GM12892 (cell line): Measurements from ENCODE around the gene C12orf75.

Source experiments
- DNase-seq: peaks from one replicate; pipeline ENCODE4 v3.0.0; 2011; ENCODE audit not compliant: insufficient read length
- FAIRE-seq: peaks from 2 replicates; lab custom pipeline; 2011; peaks lifted over from hg19 to GRCh38; lab: Jason Lieb, UNC
- POLR2A ChIP-seq: IDR thresholded peaks from 2 replicates; pipeline ENCODE4 v1.6.1; 2011; ENCODE audit warnings: low read depth, low read length, control low read depth
- POLR2AphosphoS5 ChIP-seq: IDR thresholded peaks from 2 replicates; pipeline ENCODE4 v1.6.1; 2011; ENCODE audit warnings: low read depth, low read length, control low read depth
- TAF1 ChIP-seq: IDR thresholded peaks from 2 replicates; pipeline ENCODE4 v1.6.1; 2011; ENCODE audit warnings: low read depth, mild to moderate bottlenecking, control low read depth, low read length, borderline replicate concordance

Gene C12orf75

GRCh38 chr12:105418229-105418628 is 87.7 kb downstream of the C12orf75 start:
- TF ChIP-seq POLR2A (no peak), POLR2AphosphoS5 (no peak), TAF1 (no peak)
- no peak for FAIRE-seq
- no peak for DNase-seq

GRCh38 chr12:105418821-105419291 is 88.4 kb downstream of the C12orf75 start:
- TF ChIP-seq POLR2A (no peak), POLR2AphosphoS5 (no peak)
- FAIRE-seq (no peak), DNase-seq (no peak)

GRCh38 chr12:105419606-105420005 is 89.1 kb downstream of the C12orf75 start:
- TF ChIP-seq POLR2A (no peak), POLR2AphosphoS5 (no peak), TAF1 (no peak)
- DNase-seq = no peak
- FAIRE-seq = no peak

GRCh38 chr12:105420046-105420445 is 89.6 kb downstream of the C12orf75 start:
- TF ChIP-seq POLR2AphosphoS5 (no peak), POLR2A (no peak), TAF1 (no peak)
- FAIRE-seq (no peak), DNase-seq (no peak)

- FAIRE-seq = peak; percentile 87
Measured at GRCh38 chr12:105420659-105421240, 90.3 kb downstream of the C12orf75 start.

More at GRCh38 chr12:105420659-105421240, 90.3 kb downstream of the C12orf75 start:
- TF ChIP-seq POLR2AphosphoS5 = no peak
- no peak for TF ChIP-seq TAF1
- no peak for TF ChIP-seq POLR2A
- peak; percentile 19 for DNase-seq
